NCI-H2107 treated with DMSO at 0.1 percent for 48 hours (cell line): ENCODE measurements around the gene ATL1.
A peak's percentile ranks its signal among the peaks of the same experiment; 100 is the strongest.
"Not testable (repeated sequence)": the region's sequence is repeated elsewhere in the genome, so short reads cannot be mapped to it uniquely, and the experiment has no call there.

ENCODE experiments used
- DNase-seq: peaks from one replicate; lab custom pipeline; 2025; ENCODE audit not compliant: unreplicated experiment; lab: John Stamatoyannopoulos, UW

ATL1 gene

GRCh38 chr14:50600849-50601248, 40.9 kb downstream of the ATL1 start:
- no peak for DNase-seq

- no peak for DNase-seq
These were observed 41.4 kb downstream of the ATL1 start for GRCh38 chr14:50601394-50601793.

- no peak for DNase-seq
These were observed 42.1 kb downstream of the ATL1 start for GRCh38 chr14:50602035-50602434.

GRCh38 chr14:50603565-50603964, 43.6 kb downstream of the ATL1 start:
- no peak for DNase-seq

- no peak for DNase-seq
These were observed 45.8 kb downstream of the ATL1 start for GRCh38 chr14:50605766-50606165.

GRCh38 chr14:50606468-50606867, 46.5 kb downstream of the ATL1 start:
- DNase-seq = no peak

- DNase-seq = no peak
These were observed 47.2 kb downstream of the ATL1 start for GRCh38 chr14:50607181-50607580.

GRCh38 chr14:50607761-50608160, 47.8 kb downstream of the ATL1 start:
- no peak for DNase-seq

- DNase-seq = no peak
These were observed 48.4 kb downstream of the ATL1 start for GRCh38 chr14:50608302-50608851.

GRCh38 chr14:50610465-50610864, 50.5 kb downstream of the ATL1 start:
- no peak for DNase-seq

- no peak for DNase-seq
These were observed 52.9 kb downstream of the ATL1 start for GRCh38 chr14:50612806-50613205.

GRCh38 chr14:50615056-50615455, 55.1 kb downstream of the ATL1 start:
- no peak for DNase-seq

GRCh38 chr14:50615552-50615951, 55.6 kb downstream of the ATL1 start:
- DNase-seq = no peak

GRCh38 chr14:50616275-50616674, 56.3 kb downstream of the ATL1 start:
- no peak for DNase-seq

- peak; percentile 51 for DNase-seq
These were observed 59.7 kb downstream of the ATL1 start for GRCh38 chr14:50619569-50620141.

GRCh38 chr14:50620341-50620740, 60.4 kb downstream of the ATL1 start:
- DNase-seq = no peak

GRCh38 chr14:50622978-50623377, 63.0 kb downstream of the ATL1 start:
- DNase-seq = no peak

- no peak for DNase-seq
These were observed 64.5 kb downstream of the ATL1 start for GRCh38 chr14:50624447-50624846.

GRCh38 chr14:50624947-50625346, 65.0 kb downstream of the ATL1 start:
- DNase-seq = not testable (repeated sequence)

- DNase-seq = no peak
These were observed 71.5 kb downstream of the ATL1 start for GRCh38 chr14:50631408-50631821.

- no peak for DNase-seq
These were observed 74.0 kb downstream of the ATL1 start for GRCh38 chr14:50633954-50634353.

- no peak for DNase-seq
These were observed 75.2 kb downstream of the ATL1 start for GRCh38 chr14:50635141-50635540.

- no peak for DNase-seq
These were observed 87.3 kb downstream of the ATL1 start for GRCh38 chr14:50647282-50647681.
